ENCODE results near the gene GRAMD1B. TPM values are rescaled to one million over a fixed set of nuclear protein-coding genes. Genes with fewer than 3 reads are reported as not detected.

The GRAMD1B gene
- polyA plus RNA-seq, 2 of the 4 experiments (the other 2 are of a cell fraction) = 55.5 to 108 TPM

GRCh38 chr11:123582992-123583504, 153.0 kb downstream of the GRAMD1B start:
- ATAC-seq (no peak), DNase-seq (ENCODE audit: low read depth in 1 of 2, low spot score in 1 of 2) (no peak), FAIRE-seq (no peak)
- H3K9me3 ChIP-seq = no peaks in the 10 kb centered on the region
- peak overlapping the region in 1 of 2 experiments; percentile 97; a peak in 2 of 6 replicates for H3K27ac ChIP-seq
- POLR2A ChIA-PET = no interaction called here
- CTCF ChIA-PET = interaction anchor here (0.6 to 4.3 kb wide), 5 partner anchors 12 to 313 kb away, joined by 3 to 29 read pairs (median 3); no protein-coding TSS in a partner anchor
- H3K4me2 ChIP-seq = no peak overlapping the region
- no peak overlapping the region for H3K4me3 ChIP-seq
- 84% methylated on average over 12 of the region's 12 CpGs for WGBS (ENCODE audit: missing lambda C conversion rate)
- peaks cover 74% of the 10 kb centered on the region for H3K4me1 ChIP-seq
- TF ChIP-seq SREBF2 (IDR thresholded peaks at IDR 0.05) (no peak), RFX5 (IDR thresholded peaks at IDR 0.05) (no peak), USF2 (IDR thresholded peaks at IDR 0.05) (no peak), JUN (IDR thresholded peaks at IDR 0.05) (no peak), POLR2AphosphoS2 (conservative IDR thresholded peaks at IDR 0.05; ENCODE audit: low read length) (no peak), CHD4 (IDR thresholded peaks at IDR 0.05; ENCODE audit: borderline replicate concordance) (no peak), EHMT2 (IDR thresholded peaks at IDR 0.05; ENCODE audit: low read depth) (no peak), FOXS1 (CRISPR knock-in tag; IDR thresholded peaks at IDR 0.05) (no peak), RARB (CRISPR knock-in tag; IDR thresholded peaks at IDR 0.05) (no peak), CHD2 (IDR thresholded peaks at IDR 0.05; ENCODE audit: low read length, partially characterized antibody) (no peak), RNF2 (IDR thresholded peaks at IDR 0.05; ENCODE audit: borderline replicate concordance, low read depth) (no peak), TFCP2L1 (CRISPR knock-in tag; IDR thresholded peaks at IDR 0.05) (no peak), ZSCAN20 (CRISPR knock-in tag; IDR thresholded peaks at IDR 0.05) (no peak), HMGXB4 (CRISPR knock-in tag; IDR thresholded peaks at IDR 0.05; ENCODE audit: borderline replicate concordance) (no peak), KDM5A (IDR thresholded peaks at IDR 0.05) (no peak)

- ChIA-PET POLR2A (no interaction called here), CTCF (interaction anchor here (1.1 to 4.3 kb wide), 2 partner anchors 11 to 123 kb away, joined by 4 to 29 read pairs; no protein-coding TSS in a partner anchor)
- FAIRE-seq (no peak), DNase-seq (ENCODE audit: low read depth in 1 of 2, low spot score in 1 of 2) (no peak), ATAC-seq (no peak)
- Histone ChIP-seq H3K27ac (peak overlapping the region; percentile 97), H3K4me1 (peaks cover 82% of the 10 kb centered on the region), H3K4me2 (peak overlapping the region; percentile 93; the same call in 2 of the 3 replicates), H3K9me3 (no peaks in the 10 kb centered on the region), H3K4me3 (no peak overlapping the region)
- TF ChIP-seq BCL3 (IDR thresholded peaks at IDR 0.05) = no peak
- no peak for TF ChIP-seq TFCP2L1 (CRISPR knock-in tag; IDR thresholded peaks at IDR 0.05)
- no peak for TF ChIP-seq RAD21 (conservative IDR thresholded peaks at IDR 0.05 in 1 of 2, IDR thresholded peaks at IDR 0.05 in 1 of 2)
- TF ChIP-seq POLR2AphosphoS2 (conservative IDR thresholded peaks at IDR 0.05; ENCODE audit: low read length) = no peak
- TF ChIP-seq CBX8 (IDR thresholded peaks at IDR 0.05) = no peak
- TF ChIP-seq HOXA7 (CRISPR knock-in tag; IDR thresholded peaks at IDR 0.05) = no peak
- no peak for TF ChIP-seq HOXB5 (CRISPR knock-in tag; IDR thresholded peaks at IDR 0.05)
- TF ChIP-seq HOXB13 (CRISPR knock-in tag; IDR thresholded peaks at IDR 0.05; ENCODE audit: low read depth) = no peak
- no peak for TF ChIP-seq MAZ (IDR thresholded peaks at IDR 0.05; ENCODE audit: borderline replicate concordance, low read depth, low read length)
- no peak for TF ChIP-seq CEBPB (IDR thresholded peaks at IDR 0.05)
- no peak for TF ChIP-seq EHF (CRISPR knock-in tag; IDR thresholded peaks at IDR 0.05)
- no peak for TF ChIP-seq JUNB (IDR thresholded peaks at IDR 0.05)
- TF ChIP-seq FOXS1 (CRISPR knock-in tag; IDR thresholded peaks at IDR 0.05) = no peak
- no peak for TF ChIP-seq FOSL2 (IDR thresholded peaks at IDR 0.05)
- no peak for TF ChIP-seq FOSL2 (CRISPR knock-in tag; IDR thresholded peaks at IDR 0.05)
- TF ChIP-seq TP53 (CRISPR knock-in tag; IDR thresholded peaks at IDR 0.05) = no peak
- TF ChIP-seq MAX (IDR thresholded peaks at IDR 0.05) = no peak
- 56% methylated on average over 4 of the region's 4 CpGs for whole genome bisulfite sequencing (ENCODE audit: missing lambda C conversion rate)
These were observed 154.1 kb downstream of the GRAMD1B start for GRCh38 chr11:123584186-123584585.
